GM11168 (cell line): ENCODE data around the gene CACNG7.
"Not testable (repeated sequence)": the region's sequence is repeated elsewhere in the genome, so short reads cannot be mapped to it uniquely, and the experiment has no call there.

ENCODE experiments used
- in situ Hi-C: fragments of 300-500 bp; cut with MboI; formaldehyde crosslinking; loops from one replicate; pipeline ENCODE4 v1.12.0; 2022; ENCODE audit warnings: low sequenced_read_pairs; ENCODE audit not compliant: unreplicated experiment

Gene CACNG7, protein sequence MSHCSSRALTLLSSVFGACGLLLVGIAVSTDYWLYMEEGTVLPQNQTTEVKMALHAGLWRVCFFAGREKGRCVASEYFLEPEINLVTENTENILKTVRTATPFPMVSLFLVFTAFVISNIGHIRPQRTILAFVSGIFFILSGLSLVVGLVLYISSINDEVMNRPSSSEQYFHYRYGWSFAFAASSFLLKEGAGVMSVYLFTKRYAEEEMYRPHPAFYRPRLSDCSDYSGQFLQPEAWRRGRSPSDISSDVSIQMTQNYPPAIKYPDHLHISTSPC

DNA sequence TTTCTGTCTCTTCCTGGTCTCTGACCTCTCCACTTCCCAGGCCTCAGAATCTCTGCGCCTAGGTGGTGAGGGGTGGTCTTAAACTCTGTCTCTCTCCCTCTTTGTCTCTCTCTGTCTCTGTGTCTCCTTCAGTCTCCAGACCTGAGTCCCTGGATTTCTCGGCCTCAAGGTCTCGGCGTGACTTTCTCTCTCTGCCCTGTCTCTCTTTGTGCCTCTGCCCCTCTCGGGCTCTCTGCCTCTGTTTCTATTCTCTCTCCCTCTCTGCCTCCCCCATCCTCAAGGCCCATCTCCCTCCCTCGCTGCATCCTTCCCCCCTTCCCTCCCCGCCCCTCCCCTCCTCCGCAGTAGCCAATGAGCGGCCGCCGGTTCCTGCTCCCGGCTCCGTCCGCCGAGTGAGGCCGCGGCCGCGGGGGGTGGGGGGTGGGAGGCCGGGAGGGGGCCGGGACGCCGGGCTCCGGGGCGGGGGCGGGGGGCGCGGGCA is at the start of gene CACNG7:
Gene CACNG7 (plus strand): TSS at position 344 of the 481 bp plus-strand sequence. CDS start 3,554 bp downstream, outside the sequence.
- in situ Hi-C loops: no loop called here

DNA sequence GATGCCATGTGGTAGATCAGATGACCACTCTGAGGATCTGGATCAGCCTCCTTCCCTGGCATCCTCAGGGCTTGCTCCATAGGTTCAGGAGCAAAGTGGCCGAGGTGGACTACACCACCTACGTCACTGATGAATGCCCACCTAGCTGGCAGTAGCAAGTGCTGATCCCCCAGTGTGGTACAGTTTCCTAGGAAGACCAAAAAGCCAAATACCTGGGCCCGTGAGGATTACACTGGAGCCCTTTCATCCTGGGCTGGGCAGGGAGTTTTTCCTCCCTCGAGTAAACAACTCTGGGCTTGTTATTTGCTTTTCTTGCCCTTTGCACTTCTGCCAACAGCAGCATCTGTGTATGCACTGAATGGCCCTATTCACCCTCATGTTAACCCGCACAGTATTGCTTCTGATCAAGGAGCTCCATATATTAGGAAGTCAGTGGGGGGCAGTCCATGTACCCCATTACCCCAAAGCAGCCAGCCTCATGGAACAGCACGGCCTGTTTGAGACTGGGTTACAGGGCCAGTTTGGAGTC is 44.7 kb upstream of the CACNG7 start:
- in situ Hi-C loops: no loop called here

DNA sequence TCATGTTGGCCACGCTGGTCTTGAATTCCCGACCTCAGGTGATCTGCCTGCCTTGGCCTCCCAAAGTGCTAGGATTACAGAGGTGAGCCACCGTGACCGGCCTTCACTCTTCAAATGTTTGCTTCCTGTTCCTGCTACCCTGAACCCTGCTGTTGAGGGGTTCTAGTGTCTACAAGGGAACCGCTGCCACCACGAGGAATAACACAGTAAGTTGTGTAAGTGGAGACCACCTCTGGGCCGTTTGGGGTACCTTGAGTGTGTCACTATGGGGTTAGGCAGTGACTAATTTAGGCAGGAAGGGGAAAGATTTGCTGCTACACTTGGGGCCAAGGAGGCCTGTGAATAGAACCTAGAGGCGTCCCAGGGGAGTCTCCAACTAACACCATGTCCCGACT is 43.6 kb upstream of the CACNG7 start:
- in situ Hi-C loops: no loop called here

DNA sequence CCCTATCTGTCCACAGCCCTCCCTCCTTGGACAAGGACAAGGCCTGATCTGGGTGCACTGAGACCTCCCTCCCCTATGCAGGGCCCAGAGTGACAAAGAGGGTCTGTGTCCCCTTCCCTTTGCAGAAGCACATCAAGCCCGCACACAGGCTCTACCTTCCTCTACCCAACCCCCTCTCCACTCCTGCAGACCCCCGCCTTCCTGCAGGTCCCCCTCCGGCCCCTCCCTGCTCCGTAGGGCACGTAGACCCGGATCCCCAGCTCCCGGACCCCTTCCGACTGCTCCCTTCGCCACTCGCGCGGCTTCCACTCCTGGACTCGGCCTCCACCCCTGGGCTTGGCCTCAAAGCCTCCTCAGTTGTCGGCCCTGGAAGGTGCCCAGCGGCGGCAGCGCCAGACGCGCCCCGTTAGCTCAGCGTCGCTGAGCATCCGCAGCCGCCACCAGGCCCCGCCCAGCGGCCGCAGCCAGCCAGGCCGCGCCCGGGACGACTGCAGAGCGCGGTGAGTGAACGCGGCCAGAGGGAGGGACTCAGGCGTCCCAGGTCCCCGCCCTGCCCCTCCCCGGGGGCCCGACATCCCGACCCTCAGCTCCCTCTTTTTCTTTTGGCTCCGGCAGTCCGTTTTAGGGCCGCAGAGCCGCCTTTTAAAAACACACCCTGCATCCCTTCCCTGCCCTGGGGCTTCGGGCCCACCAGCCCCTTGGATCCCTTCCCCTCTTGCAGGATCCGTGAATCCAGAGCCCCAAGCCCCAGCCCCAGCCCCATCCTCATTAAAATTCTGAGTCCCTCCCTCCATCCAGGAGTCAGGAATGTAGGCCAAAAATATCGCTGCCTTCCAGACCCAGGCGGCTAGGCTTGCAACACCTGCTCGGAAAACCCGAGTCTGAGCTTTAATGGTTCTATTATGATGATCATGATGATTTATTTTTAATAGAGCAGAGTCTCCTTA is 42.9 kb upstream of the CACNG7 start:
- in situ Hi-C loops: no loop called here

DNA sequence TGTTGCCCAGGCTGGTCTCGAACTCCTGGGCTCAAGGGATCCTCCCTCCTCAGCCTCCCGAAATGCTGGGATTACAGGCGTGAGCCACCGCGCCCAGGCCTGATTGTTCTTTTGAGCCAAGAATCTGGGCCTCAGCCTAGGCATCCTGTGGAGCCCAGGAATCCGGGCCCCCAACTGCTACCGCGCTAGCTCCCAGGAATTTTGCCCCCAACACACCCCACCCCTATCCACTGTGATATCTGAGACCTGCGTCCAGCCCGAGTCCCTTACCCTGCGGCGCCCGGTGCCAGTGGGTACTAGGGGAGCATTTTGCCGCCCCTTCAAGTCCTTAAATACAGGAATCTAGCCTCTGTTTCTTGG is 42.2 kb upstream of the CACNG7 start:
- in situ Hi-C loops: no loop called here

DNA sequence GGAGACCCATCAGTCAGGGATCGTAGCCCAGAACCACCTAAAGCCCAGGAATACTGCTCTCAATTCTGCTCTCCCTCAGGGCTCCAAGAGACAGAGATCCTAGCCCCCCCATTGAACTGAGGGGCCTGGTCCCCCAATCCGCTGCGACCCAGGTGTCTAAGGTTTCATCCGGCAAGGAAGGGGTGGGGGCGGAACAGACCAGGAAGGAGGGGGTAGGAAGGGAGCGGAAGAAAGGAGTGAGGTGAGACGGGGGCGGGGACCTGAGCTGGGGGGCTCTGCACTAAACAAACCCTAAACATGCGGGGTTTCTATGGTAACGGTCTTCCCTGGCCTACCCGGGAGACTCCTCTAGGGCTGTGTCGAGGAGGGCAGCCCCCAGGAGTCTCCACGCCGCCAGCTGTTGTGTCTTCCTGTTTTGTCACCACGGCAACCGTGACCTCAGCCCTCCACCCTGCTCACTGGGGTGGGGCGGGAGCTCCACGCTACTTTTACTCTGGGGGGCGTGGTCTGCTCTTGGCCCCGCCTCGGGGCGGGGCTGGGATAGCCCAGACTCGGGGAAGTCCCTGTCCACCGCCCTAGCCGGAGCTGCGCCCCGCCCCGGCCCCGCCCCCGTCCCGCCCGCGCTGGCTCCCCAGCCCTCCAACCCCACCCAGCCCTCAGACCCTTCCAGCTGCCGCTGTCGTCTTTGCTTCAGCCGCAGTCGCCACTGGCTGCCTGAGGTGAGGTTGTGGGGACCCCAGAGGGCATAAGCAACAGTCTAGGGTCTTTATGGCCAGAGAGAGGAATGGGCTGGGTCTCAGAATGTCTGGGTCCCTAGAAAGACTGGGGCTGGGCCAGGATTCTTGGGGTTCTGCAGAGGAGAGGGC is 41.6 kb upstream of the CACNG7 start, which contains the start of gene MYADM:
Gene MYADM (plus strand): TSS at position 659 of the 866 bp plus-strand sequence. CDS start 5,647 bp downstream, outside the sequence.
- in situ Hi-C loops: no loop called here

DNA sequence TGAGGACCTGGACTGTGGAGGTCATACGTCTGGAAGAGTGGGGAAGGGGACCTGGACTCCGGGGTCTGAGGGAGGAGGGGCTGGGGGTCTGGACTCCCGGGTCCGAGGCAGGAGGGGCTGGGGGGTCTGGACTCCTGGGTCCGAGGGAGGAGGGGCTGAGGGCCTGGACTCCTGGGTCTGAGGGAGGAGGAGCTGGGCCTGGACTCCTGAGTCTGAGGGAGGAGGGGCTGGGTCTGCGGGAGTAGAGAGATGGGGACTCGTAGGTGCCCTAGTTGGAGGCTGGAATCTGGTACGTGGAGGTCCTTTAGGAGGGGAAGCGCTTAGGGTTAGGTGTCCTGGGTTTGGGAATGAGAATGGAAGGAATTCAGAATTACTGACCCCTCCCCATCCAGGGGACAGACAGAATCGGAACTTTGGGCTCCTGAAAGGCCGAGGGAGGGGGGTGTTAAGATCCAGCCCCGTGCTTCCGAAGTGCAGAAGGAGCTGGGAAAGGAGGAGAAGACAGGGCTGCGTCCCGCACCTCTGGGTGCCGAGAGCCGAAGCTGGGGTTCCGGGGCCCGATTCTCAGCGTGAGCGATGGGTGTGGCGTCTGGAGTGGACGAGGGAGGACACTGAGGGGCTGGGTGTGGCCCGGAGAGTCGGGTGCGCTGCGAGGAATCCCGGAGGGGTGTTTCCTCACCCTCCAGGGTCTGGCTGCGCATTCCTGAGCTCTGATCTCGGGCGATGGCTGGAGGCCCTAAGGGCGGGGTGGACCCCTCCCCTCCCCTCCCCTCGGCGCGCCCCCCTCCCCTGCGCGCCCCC is 40.8 kb upstream of the CACNG7 start:
- in situ Hi-C loops: no loop called here

DNA sequence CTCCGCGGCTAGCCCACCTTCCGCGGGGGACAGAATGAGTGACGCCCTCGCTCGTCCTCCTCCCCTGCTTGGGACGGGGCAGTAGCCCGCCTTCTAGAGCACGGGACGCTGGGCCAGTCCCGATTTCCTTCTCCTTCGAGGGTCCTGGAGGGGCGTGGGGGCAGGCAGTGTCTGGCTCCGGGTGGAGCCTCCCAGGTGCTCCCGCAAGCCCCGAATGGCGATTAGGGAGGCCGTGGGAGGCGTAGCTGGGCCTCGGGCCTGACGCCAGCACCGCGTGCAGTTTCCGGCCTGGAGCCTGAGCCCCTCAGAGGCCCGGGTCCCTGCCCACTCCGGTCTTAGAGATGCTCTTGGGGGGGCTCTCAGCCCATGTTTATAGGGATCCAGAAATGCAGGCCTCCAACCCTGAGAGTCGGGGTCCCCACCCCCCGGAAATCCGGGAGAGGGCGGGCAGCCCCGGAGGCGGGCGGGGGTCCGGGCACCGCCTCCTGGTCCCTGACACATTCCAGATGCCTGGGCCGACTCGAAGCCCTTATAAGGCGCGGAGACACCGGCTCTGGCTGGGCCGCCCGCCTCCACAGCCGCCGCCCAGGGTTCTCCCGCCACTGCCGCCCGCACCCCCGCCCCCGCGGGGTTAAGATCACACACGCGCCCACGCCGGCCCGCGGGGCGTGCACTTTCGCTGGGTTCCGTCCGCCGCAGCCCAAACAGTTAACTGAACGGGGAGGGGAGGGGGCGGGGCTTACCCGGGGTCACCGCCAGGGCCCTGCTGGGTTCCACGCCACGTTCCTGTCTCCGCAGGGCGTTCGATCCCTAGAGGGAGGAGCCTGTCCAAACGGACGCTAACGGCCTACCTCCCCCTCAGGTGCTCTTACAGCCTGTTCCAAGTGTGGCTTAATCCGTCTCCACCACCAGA is 39.9 kb upstream of the CACNG7 start:
- in situ Hi-C loops: no loop called here

DNA sequence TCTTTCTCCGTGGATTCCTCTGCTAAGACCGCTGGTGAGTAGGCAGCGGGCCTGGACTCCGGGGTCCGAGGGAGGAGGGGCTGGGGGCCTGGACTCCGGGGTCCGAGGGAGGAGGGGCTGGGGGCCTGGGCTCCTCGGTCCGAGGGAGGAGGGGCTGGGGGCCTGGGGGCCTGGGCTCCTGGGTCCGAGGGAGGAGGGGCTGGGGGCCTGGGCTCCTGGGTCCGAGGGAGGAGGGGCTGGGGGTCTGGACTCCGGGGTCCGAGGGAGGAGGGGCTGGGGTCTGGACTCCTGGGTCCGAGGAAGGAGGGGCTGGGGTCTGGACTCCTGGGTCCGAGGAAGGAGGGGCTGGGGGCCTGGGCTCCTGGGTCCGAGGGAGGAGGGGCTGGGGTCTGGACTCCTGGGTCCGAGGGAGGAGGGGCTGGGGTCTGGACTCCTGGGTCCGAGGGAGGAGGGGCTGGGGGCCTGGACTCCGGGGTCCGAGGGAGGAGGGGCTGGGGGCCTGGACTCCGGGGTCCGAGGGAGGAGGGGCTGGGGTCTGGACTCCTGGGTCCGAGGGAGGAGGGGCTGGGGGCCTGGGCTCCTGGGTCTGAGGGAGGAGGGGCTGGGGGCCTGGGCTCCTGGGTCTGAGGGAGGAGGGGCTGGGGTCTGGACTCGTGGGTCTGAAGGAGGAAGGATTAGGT is 39.1 kb upstream of the CACNG7 start:
- in situ Hi-C loops: not testable (repeated sequence)

DNA sequence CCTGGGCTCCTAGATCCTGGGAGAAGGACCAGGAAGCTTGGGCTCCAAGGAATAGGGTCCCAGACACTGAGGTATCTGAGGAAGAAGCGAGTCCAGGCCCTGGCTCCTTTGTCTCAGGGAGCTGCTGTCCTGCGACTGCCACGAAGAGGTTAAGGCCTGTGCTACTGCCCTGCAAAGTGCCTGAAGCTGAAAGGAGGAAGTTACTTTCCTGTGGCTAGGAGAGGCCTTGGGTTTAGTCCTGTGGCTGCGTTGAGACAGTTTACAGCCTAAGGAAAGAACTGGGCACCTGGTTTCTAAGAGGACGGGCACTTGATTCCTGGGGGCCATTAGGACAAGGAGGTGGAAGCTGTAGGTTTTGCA is 38.6 kb upstream of the CACNG7 start:
- in situ Hi-C loops: no loop called here

DNA sequence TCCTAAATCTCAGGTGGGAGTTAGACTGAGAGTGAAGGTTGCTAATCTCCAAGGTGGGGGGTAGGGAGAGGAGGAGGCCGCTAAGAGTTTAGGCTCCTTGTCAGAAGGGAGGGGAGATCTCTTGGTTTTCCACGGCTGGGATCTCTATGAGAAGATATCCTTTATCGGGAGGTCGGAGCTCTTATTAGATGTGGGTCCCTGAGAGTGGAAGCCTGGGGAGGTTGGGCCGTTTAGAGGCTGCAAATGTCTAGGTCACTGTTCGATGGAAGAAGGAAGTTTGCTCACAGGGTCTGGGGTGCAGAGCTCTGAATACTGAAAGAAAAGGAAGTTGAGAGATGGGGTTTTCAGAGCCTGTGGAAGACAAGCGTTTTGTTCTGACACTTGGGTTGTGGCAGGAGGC is 37.6 kb upstream of the CACNG7 start:
- in situ Hi-C loops: no loop called here

DNA sequence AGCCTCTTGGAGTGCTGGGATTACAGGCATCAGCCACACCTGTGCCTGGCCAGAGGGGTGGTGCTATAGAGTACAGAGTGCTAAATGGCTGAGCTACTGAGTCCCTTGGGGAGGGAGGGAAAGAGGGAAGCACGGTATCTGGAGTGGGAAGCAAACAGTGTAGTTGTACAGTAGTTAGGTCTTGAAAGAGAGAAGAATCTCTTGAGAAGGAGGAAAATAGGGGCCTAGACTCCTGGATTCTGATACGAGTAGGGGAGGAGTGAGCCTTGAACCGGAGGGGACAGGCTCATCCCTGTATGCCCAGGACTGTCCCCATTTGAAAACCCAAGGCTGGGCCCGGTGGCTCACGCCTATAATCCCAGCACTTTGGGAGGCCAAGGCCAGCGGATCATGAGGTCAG is 36.3 kb upstream of the CACNG7 start:
- in situ Hi-C loops: no loop called here

DNA sequence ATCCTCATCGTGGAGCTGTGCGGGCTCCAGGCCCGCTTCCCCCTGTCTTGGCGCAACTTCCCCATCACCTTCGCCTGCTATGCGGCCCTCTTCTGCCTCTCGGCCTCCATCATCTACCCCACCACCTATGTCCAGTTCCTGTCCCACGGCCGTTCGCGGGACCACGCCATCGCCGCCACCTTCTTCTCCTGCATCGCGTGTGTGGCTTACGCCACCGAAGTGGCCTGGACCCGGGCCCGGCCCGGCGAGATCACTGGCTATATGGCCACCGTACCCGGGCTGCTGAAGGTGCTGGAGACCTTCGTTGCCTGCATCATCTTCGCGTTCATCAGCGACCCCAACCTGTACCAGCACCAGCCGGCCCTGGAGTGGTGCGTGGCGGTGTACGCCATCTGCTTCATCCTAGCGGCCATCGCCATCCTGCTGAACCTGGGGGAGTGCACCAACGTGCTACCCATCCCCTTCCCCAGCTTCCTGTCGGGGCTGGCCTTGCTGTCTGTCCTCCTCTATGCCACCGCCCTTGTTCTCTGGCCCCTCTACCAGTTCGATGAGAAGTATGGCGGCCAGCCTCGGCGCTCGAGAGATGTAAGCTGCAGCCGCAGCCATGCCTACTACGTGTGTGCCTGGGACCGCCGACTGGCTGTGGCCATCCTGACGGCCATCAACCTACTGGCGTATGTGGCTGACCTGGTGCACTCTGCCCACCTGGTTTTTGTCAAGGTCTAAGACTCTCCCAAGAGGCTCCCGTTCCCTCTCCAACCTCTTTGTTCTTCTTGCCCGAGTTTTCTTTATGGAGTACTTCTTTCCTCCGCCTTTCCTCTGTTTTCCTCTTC is 35.1 kb upstream of the CACNG7 start:
- in situ Hi-C loops: no loop called here

DNA sequence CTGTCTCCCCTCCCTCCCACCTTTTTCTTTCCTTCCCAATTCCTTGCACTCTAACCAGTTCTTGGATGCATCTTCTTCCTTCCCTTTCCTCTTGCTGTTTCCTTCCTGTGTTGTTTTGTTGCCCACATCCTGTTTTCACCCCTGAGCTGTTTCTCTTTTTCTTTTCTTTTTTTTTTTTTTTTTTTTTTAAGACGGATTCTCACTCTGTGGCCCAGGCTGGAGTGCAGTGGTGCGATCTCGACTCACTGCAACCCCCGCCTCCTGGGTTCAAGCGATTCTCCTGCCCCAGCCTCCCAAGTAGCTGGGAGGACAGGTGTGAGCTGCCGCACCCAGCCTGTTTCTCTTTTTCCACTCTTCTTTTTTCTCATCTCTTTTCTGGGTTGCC is 34.5 kb upstream of the CACNG7 start:
- in situ Hi-C loops: no loop called here

DNA sequence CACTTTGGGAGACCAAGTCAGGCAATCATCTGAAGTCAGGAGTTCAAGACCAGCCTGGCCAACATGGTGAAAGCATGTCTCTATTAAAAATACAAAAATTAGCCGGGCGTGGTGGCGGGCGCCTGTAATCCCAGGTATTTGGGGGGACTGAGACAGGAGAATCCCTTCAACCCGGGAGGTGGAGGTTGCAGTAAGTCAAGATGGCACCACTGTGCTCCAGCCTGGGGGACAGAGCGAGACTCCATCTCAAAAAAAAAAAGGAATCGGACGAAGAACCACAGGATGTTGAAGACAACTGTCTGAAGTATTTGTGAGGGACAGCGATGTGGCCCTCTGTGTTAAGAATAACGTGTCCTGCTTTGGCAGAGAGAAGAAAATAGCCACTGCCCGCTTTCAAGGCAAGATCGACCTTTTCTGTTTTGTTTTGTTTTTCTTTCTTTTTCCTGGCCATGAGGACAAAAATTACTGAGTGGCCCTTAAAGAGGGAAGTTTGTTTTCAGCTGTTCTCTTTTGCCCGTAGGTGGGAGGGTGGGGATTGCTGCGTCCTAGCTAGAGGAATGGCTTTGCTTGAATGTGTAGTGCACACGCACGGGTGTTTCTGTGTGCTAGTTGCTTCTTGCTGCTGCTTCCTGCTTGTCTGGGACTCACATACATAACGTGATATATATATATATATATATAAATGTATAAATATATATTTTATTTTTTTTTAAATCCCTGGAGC is 33.3 kb upstream of the CACNG7 start:
- in situ Hi-C loops: no loop called here

DNA sequence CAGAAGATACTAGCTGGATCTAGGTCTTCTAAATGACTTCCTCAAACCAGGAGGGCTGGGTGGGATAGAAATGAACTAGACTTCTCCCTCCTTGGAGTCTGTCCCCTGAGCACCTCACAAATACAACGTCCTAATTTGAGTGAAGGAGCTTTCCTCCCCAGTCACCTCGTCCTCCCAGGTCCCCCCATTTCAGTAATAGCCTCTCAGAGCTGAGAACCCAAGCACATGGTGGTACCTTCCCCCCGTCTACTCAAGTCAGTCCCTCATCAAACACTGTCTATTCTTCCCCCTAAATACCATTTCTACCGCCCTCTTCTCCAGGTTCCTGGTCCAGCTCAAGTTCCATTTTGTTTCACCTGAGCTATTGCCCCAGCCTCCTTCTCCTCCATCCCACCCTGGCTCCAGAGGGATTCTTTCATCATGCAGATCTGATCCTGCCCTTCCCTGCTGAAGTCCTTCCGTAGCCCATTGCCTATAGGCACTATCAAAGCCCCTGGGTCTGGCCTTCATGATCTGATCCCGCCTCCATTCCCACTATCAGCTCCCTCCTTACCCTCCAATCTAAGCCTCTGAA is 32.3 kb upstream of the CACNG7 start:
- in situ Hi-C loops: no loop called here
